ENCODE results near the gene HCK.

HCK gene
- total RNA-seq = 0 to 2.9 (median 0.09) reads per million in 3 donors

DNA sequence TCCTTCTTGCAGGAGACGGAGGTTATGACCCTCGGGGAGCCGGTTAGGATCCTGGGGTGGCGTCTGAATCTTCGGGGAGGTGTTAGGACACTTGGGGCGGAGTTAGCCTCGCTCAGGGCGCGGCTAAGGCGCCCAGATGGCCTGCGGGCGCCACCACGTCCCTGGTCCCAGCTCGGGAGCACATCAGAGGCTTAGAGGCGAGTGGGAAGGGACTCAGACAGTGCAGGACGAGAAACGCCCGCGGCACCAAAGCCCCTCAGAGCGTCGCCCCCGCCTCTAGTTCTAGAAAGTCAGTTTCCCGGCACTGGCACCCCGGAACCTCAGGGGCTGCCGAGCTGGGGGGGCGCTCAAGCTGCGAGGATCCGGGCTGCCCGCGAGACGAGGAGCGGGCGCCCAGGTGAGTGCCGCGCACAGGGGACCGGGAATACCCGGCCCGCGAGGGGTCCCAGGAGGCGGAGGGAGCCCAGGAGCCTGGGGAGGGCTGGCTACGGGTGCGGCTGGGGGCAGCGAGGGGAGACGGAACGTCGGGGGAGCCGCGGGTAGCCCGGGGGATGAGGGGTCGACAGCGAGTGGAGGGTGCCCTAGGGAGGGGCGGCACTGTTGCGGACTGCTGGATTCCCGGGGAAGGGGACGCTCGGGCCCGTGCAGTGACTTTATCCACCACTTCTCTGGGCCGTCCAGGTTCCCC is at the start of gene HCK:
Gene HCK (plus strand): TSS at position 153 of the 688 bp plus-strand sequence.
- no peaks in the 10 kb centered on the region for H3K9me3 ChIP-seq (ENCODE audit: control insufficient read depth, low read length)

DNA sequence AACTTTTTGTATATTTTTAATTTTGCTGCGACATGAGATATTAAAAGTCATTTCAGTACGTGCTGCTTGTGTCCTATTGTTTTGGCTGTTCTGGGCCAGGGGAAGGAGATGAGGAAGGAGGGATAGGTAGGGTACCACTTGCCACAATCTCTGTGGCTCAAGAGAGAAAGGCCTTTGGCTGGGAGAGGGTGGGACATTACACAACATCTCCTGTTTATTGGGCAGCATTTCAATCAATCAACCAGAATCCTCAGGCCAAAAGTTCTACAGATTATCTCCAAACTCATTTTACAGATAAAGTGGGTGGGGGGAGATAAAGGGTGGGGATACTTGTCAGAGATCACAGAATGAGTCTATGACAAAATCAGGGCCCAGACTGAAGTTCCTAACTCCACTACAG is 48.7 kb upstream of the HCK start:
- peaks cover 2% of the 10 kb centered on the region for H3K27me3 ChIP-seq (replicated peaks; ENCODE audit: control insufficient read depth, insufficient read depth, low read length, poor library complexity, severe bottlenecking)
- no peak for DNase-seq

More for the DNA sequence above, at the start of gene HCK:
- no peaks in the 10 kb centered on the region for H3K36me3 ChIP-seq (ENCODE audit: control insufficient read depth, insufficient read depth, low read length)
- no peak for DNase-seq
- peak within 1 kb of the TSS; percentile 30 for H3K4me3 ChIP-seq (ENCODE audit: insufficient read depth, low read depth, low read length, poor library complexity, severe bottlenecking)
- peaks cover 22% of the 10 kb centered on the region for H3K4me1 ChIP-seq (ENCODE audit: control insufficient read depth, insufficient read depth, low read length, poor library complexity, severe bottlenecking)
- peaks cover 37% of the 10 kb centered on the region for H3K27me3 ChIP-seq (replicated peaks; ENCODE audit: control insufficient read depth, insufficient read depth, low read length, poor library complexity, severe bottlenecking)
- no peak within 1 kb of the TSS for H3K27ac ChIP-seq (ENCODE audit: insufficient read depth, low read length, poor library complexity, severe bottlenecking)

DNA sequence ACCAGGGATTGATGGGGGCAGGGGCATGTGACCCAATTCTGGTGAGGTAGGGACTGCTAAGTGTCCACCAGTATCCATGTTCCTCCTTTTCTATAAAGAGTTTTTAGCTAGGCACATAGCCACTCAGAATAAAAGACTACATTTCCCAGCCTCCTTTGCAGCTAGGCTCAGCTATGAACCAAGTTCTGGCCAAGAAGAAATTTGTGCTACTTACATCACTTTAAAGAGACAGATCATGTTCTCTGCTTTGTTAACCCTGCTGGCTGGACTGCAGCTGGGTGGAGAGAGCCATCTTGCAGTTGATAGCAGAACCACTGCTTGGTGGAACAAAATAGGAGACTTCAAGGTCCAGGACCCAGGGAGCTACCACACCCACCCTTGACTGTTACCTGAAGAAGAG is 47.1 kb upstream of the HCK start:
- no peak for DNase-seq
- no peaks in the 10 kb centered on the region for H3K36me3 ChIP-seq (ENCODE audit: control insufficient read depth, insufficient read depth, low read length)
- H3K4me3 ChIP-seq (ENCODE audit: insufficient read depth, low read depth, low read length, poor library complexity, severe bottlenecking) = no peak overlapping the region
- no peaks in the 10 kb centered on the region for H3K9me3 ChIP-seq (ENCODE audit: control insufficient read depth, low read length)
- peaks cover 2% of the 10 kb centered on the region for H3K27me3 ChIP-seq (replicated peaks; ENCODE audit: control insufficient read depth, insufficient read depth, low read length, poor library complexity, severe bottlenecking)
- no peaks in the 10 kb centered on the region for H3K4me1 ChIP-seq (ENCODE audit: control insufficient read depth, insufficient read depth, low read length, poor library complexity, severe bottlenecking)
- H3K27ac ChIP-seq (ENCODE audit: insufficient read depth, low read length, poor library complexity, severe bottlenecking) = no peak overlapping the region

More for the DNA sequence above, 48.7 kb upstream of the HCK start:
- Histone ChIP-seq H3K9me3 (ENCODE audit: control insufficient read depth, low read length) (no peaks in the 10 kb centered on the region), H3K36me3 (ENCODE audit: control insufficient read depth, insufficient read depth, low read length) (no peaks in the 10 kb centered on the region), H3K4me3 (ENCODE audit: insufficient read depth, low read depth, low read length, poor library complexity, severe bottlenecking) (no peak overlapping the region), H3K4me1 (ENCODE audit: control insufficient read depth, insufficient read depth, low read length, poor library complexity, severe bottlenecking) (no peaks in the 10 kb centered on the region), H3K27ac (ENCODE audit: insufficient read depth, low read length, poor library complexity, severe bottlenecking) (no peak overlapping the region)

DNA sequence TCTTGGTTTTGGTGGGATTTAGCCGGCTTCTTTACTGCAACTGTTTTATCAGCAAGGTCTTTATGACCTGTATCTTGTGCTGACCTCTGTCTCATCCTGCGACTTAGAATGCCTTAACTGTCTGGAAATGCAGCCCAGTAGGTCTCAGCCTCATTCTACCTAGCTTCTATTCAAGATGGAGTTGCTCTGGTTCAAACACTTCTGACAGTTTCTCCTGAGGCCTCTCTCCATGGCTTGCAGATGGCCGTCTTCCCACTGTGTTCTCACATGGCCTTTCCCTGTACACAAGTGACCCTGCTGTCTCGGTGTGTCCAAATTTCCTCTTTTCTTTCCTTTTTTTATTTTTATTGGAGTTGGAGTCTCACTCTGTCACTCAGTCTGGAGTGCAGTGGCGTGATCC is 46.0 kb upstream of the HCK start:
- Histone ChIP-seq H3K27ac (ENCODE audit: insufficient read depth, low read length, poor library complexity, severe bottlenecking) (no peak overlapping the region), H3K27me3 (replicated peaks; ENCODE audit: control insufficient read depth, insufficient read depth, low read length, poor library complexity, severe bottlenecking) (no peaks in the 10 kb centered on the region), H3K9me3 (ENCODE audit: control insufficient read depth, low read length) (no peaks in the 10 kb centered on the region), H3K4me3 (ENCODE audit: insufficient read depth, low read depth, low read length, poor library complexity, severe bottlenecking) (no peak overlapping the region), H3K36me3 (ENCODE audit: control insufficient read depth, insufficient read depth, low read length) (no peaks in the 10 kb centered on the region), H3K4me1 (ENCODE audit: control insufficient read depth, insufficient read depth, low read length, poor library complexity, severe bottlenecking) (no peaks in the 10 kb centered on the region)
- DNase-seq = no peak

DNA sequence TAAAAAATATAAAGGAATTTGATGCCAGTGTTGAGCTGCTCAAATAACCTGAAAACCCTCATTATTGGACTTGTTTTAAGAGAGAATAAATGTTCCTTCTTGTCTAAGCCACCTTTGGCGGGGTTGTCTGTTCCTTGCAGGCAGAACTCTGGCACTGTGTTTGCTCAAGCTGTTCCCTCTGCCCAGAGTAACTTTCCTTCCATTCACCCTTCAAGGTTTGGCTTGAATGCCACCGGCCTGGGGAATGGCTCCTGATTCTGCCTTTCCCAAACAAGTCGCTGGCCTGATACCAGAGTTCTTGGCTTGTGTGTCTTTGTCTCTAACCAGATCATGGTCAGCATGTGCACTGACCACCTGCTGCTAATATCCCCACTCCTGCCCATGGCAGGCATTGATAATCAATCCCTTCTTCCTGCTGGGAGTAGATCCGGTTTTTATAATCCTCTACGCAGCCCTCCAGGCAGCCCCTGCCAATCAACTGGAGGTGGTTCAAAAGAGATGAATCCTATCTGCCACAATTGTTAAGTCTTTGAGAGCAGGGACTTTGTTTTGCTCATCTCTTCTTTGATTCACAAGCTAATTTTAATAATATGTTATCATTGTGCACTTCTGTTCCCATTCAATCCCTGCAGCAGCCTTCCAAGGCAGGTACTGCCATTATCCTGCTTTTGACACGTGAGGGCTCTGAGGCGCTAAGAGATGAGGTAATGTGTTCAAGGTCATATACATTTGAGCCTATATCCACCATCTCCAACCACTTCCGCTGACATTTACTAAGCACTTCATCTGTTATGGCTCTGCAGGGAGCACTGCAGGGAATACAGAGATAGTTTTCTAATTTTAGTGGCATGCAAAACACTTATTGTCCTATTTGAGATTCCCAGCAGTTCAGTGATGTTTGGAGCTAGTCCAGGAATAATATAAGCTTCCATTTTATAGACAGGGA is 44.9 kb upstream of the HCK start:
- H3K27ac ChIP-seq (ENCODE audit: insufficient read depth, low read length, poor library complexity, severe bottlenecking) = no peak overlapping the region
- H3K36me3 ChIP-seq (ENCODE audit: control insufficient read depth, insufficient read depth, low read length) = no peaks in the 10 kb centered on the region
- H3K4me1 ChIP-seq (ENCODE audit: control insufficient read depth, insufficient read depth, low read length, poor library complexity, severe bottlenecking) = no peaks in the 10 kb centered on the region
- no peak for DNase-seq
- no peaks in the 10 kb centered on the region for H3K9me3 ChIP-seq (ENCODE audit: control insufficient read depth, low read length)
- no peak overlapping the region for H3K4me3 ChIP-seq (ENCODE audit: insufficient read depth, low read depth, low read length, poor library complexity, severe bottlenecking)
- H3K27me3 ChIP-seq (replicated peaks; ENCODE audit: control insufficient read depth, insufficient read depth, low read length, poor library complexity, severe bottlenecking) = no peaks in the 10 kb centered on the region

DNA sequence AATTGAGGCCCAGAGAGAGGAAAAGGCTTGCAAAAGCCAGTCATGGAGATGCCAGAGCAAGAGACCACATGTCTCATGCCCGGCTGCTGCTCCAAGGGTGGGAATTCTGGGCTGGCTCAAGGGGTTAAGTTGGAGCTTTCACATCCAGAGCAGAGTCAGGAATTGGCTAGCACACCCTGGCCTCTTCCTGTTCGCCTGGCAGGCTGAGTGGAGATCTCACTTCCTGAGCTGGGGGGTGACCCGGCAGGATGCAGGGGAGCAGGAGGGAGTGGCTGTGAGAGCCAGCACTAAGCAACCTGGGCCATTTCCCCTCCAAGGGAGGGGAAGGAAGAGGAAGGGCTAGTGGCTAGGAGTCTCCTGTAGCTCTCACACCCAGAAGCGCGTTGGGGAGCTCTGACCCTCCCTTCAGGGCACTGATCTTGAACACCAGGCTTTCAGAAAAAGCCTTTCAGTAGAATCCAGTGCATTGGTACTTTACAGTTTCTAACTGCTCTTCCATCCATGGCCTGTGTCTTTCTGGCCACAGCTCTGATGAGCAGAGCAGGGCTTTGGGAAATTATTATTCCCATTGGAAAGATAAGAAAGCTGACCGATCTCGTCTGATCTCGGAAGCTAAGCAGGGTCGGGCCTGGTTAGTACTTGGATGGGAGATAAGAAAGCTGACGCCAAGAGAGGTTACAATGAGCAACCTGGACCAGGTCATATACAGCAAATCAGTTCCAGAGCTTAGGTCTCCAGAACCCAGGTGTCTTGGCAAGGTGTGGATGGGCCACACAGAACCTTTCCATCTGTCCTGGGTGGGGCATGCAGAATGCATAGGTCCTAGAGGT is 44.0 kb upstream of the HCK start:
- Histone ChIP-seq H3K36me3 (ENCODE audit: control insufficient read depth, insufficient read depth, low read length) (no peaks in the 10 kb centered on the region), H3K27ac (ENCODE audit: insufficient read depth, low read length, poor library complexity, severe bottlenecking) (no peak overlapping the region), H3K27me3 (replicated peaks; ENCODE audit: control insufficient read depth, insufficient read depth, low read length, poor library complexity, severe bottlenecking) (no peaks in the 10 kb centered on the region), H3K9me3 (ENCODE audit: control insufficient read depth, low read length) (no peaks in the 10 kb centered on the region), H3K4me1 (ENCODE audit: control insufficient read depth, insufficient read depth, low read length, poor library complexity, severe bottlenecking) (no peaks in the 10 kb centered on the region), H3K4me3 (ENCODE audit: insufficient read depth, low read depth, low read length, poor library complexity, severe bottlenecking) (no peak overlapping the region)
- no peak for DNase-seq

DNA sequence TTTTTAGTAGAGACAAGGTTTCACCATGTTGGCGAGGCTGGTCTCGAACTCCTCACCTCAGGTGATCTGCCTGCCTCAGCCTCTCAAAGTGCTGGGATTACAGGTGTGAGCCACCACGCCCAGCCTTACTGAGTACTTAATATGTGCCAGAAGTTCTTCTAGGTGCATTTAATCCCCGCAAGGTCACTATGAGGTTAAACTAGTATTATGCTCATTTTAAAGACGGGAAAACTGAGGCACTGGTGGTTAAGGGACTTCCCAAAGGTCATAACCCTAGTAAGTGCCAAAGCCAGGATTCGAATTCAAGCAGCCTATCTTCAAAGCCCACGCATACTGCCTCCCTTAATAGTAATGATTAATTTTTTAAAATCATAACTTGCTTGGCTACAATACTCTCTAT is 42.5 kb upstream of the HCK start:
- Histone ChIP-seq H3K4me3 (ENCODE audit: insufficient read depth, low read depth, low read length, poor library complexity, severe bottlenecking) (no peak overlapping the region), H3K9me3 (ENCODE audit: control insufficient read depth, low read length) (no peaks in the 10 kb centered on the region), H3K4me1 (ENCODE audit: control insufficient read depth, insufficient read depth, low read length, poor library complexity, severe bottlenecking) (no peaks in the 10 kb centered on the region), H3K36me3 (ENCODE audit: control insufficient read depth, insufficient read depth, low read length) (no peaks in the 10 kb centered on the region), H3K27ac (ENCODE audit: insufficient read depth, low read length, poor library complexity, severe bottlenecking) (no peak overlapping the region), H3K27me3 (replicated peaks; ENCODE audit: control insufficient read depth, insufficient read depth, low read length, poor library complexity, severe bottlenecking) (no peaks in the 10 kb centered on the region)
- DNase-seq = no peak

DNA sequence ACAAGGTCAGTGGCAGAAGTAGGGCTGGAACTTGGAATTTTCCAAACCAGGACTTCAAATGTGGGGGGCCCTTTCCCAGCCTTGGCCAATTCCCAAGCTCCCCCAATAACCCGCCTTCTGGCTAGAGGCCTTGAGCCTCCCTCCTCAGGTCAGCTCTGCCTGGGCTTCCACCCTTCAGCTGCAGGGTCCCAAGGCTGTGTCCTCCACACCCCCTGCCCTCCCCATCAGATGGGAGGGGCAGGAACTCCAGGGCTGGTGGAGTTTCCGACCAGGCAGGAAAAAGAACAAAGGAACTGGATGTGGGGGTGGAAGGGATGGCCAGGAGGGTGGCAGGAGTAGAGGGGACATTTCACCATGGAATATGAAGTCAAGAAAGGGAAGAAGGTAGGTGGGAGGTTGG is 41.9 kb upstream of the HCK start, which contains the start of gene CCM2L:
Gene CCM2L (plus strand): TSS at position 338 of the 400 bp plus-strand sequence. CDS start 17 bp downstream, at position 355.
- H3K4me3 ChIP-seq (ENCODE audit: insufficient read depth, low read depth, low read length, poor library complexity, severe bottlenecking) = no peak within 1 kb of the TSS
- H3K9me3 ChIP-seq (ENCODE audit: control insufficient read depth, low read length) = no peaks in the 10 kb centered on the region
- DNase-seq = no peak
- H3K27me3 ChIP-seq (replicated peaks; ENCODE audit: control insufficient read depth, insufficient read depth, low read length, poor library complexity, severe bottlenecking) = no peaks in the 10 kb centered on the region
- no peaks in the 10 kb centered on the region for H3K36me3 ChIP-seq (ENCODE audit: control insufficient read depth, insufficient read depth, low read length)
- H3K4me1 ChIP-seq (ENCODE audit: control insufficient read depth, insufficient read depth, low read length, poor library complexity, severe bottlenecking) = no peaks in the 10 kb centered on the region
- H3K27ac ChIP-seq (ENCODE audit: insufficient read depth, low read length, poor library complexity, severe bottlenecking) = no peak within 1 kb of the TSS

DNA sequence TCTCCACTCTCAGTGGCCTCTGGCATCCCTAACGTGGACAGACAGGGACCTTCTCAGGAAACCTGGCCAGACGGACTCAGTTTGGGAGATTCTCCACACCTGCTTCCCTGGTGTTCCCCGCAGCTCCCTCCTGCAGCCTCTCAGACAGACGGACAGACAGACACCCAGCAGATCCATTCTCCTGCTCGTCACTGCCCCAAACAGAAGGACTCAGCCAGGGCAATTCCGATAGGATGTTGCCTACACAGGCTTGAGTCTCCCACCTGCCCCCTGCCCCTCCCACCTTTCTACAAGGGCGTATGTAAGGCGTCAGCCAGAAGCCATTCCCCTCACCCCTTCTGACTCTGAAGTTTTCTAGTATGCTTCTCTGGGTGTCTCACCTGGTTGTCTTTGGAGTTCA is 41.4 kb upstream of the HCK start:
- H3K27ac ChIP-seq (ENCODE audit: insufficient read depth, low read length, poor library complexity, severe bottlenecking) = no peak overlapping the region
- DNase-seq = no peak
- H3K36me3 ChIP-seq (ENCODE audit: control insufficient read depth, insufficient read depth, low read length) = no peaks in the 10 kb centered on the region
- H3K9me3 ChIP-seq (ENCODE audit: control insufficient read depth, low read length) = no peaks in the 10 kb centered on the region
- no peaks in the 10 kb centered on the region for H3K27me3 ChIP-seq (replicated peaks; ENCODE audit: control insufficient read depth, insufficient read depth, low read length, poor library complexity, severe bottlenecking)
- no peaks in the 10 kb centered on the region for H3K4me1 ChIP-seq (ENCODE audit: control insufficient read depth, insufficient read depth, low read length, poor library complexity, severe bottlenecking)
- no peak overlapping the region for H3K4me3 ChIP-seq (ENCODE audit: insufficient read depth, low read depth, low read length, poor library complexity, severe bottlenecking)

All from effector memory CD4-positive, alpha-beta T cell (primary cell).